HG03060 (cell line): ENCODE measurements around the gene TMEM50B.

Experiments
- ATAC-seq: cut with Tn5 transposase; IDR thresholded peaks from one replicate; pipeline ENCODE4 v1.9.1; 2021; ENCODE audit warnings: low read depth, moderate number of reproducible peaks; ENCODE audit not compliant: unreplicated experiment

TMEM50B gene

GRCh38 chr21:33401630-33401992 is 78.2 kb downstream of the TMEM50B start:
- ATAC-seq = no peak
